Tibial nerve (tissue), 4 donors: ENCODE data around the gene CCDC7.

Experiments
- CTCF ChIP-seq, 5 experiments: fragments of 200-600 bp in 3 of 5; fragments of 450-650 bp in 2 of 5; sonication (generic) in 3 of 5; IDR thresholded peaks; one replicate each; pipeline ENCODE4 v1.5.1; 2016 to 2019; ENCODE audit warnings: antibody characterized with exemption in 5 of 5, mild to moderate bottlenecking in 3 of 5, moderate library complexity in 2 of 5
- EP300 ChIP-seq, 2 donors: sonication (generic); formaldehyde crosslinking; IDR thresholded peaks; one replicate each; pipeline ENCODE4 v1.6.1; 2017; ENCODE audit warnings: antibody characterized with exemption in 2 of 2, mild to moderate bottlenecking in 1 of 2
- POLR2A ChIP-seq, 2 donors: fragments of 450-650 bp; IDR thresholded peaks; one replicate each; pipeline ENCODE4 v1.6.1; 2017; ENCODE audit warnings: antibody characterized with exemption in 2 of 2, mild to moderate bottlenecking in 2 of 2, moderate library complexity in 2 of 2

- TF ChIP-seq POLR2A (IDR thresholded peaks at IDR 0.05) (no peak), CTCF (IDR thresholded peaks at IDR 0.05) (no peak), EP300 (IDR thresholded peaks at IDR 0.05) (no peak)
Observed at GRCh38 chr10:32437334-32437733, 8.6 kb upstream of the CCDC7 start.
